ENCODE measurements around the gene BCL2L13.

DNA sequence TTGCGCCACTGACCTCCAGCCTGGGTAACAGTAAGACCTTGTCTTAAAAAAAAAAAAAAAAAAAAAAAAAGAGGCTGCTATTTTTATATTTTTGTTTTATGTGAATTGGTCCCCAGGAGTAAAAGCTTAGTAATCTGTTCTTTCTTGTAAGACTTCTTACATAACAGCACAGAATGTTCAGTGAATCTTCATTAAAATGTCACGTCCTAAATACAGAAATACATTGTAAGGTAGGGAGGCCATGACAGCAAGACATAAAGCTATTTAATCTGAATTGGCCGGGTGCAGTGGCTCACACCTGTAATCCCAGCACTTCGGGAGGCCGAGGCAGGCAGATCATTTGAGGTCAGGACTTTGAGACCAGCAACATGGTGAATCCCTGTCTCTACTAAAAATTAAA lies 71.5 kb downstream of the BCL2L13 start:
- TF ChIP-seq, protein P1, sequence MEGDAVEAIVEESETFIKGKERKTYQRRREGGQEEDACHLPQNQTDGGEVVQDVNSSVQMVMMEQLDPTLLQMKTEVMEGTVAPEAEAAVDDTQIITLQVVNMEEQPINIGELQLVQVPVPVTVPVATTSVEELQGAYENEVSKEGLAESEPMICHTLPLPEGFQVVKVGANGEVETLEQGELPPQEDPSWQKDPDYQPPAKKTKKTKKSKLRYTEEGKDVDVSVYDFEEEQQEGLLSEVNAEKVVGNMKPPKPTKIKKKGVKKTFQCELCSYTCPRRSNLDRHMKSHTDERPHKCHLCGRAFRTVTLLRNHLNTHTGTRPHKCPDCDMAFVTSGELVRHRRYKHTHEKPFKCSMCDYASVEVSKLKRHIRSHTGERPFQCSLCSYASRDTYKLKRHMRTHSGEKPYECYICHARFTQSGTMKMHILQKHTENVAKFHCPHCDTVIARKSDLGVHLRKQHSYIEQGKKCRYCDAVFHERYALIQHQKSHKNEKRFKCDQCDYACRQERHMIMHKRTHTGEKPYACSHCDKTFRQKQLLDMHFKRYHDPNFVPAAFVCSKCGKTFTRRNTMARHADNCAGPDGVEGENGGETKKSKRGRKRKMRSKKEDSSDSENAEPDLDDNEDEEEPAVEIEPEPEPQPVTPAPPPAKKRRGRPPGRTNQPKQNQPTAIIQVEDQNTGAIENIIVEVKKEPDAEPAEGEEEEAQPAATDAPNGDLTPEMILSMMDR (IDR thresholded peaks at IDR 0.05; ENCODE audit: insufficient read depth, low read length), result no peak
- TF ChIP-seq, protein P2, sequence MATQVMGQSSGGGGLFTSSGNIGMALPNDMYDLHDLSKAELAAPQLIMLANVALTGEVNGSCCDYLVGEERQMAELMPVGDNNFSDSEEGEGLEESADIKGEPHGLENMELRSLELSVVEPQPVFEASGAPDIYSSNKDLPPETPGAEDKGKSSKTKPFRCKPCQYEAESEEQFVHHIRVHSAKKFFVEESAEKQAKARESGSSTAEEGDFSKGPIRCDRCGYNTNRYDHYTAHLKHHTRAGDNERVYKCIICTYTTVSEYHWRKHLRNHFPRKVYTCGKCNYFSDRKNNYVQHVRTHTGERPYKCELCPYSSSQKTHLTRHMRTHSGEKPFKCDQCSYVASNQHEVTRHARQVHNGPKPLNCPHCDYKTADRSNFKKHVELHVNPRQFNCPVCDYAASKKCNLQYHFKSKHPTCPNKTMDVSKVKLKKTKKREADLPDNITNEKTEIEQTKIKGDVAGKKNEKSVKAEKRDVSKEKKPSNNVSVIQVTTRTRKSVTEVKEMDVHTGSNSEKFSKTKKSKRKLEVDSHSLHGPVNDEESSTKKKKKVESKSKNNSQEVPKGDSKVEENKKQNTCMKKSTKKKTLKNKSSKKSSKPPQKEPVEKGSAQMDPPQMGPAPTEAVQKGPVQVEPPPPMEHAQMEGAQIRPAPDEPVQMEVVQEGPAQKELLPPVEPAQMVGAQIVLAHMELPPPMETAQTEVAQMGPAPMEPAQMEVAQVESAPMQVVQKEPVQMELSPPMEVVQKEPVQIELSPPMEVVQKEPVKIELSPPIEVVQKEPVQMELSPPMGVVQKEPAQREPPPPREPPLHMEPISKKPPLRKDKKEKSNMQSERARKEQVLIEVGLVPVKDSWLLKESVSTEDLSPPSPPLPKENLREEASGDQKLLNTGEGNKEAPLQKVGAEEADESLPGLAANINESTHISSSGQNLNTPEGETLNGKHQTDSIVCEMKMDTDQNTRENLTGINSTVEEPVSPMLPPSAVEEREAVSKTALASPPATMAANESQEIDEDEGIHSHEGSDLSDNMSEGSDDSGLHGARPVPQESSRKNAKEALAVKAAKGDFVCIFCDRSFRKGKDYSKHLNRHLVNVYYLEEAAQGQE (IDR thresholded peaks at IDR 0.05; ENCODE audit: insufficient replicate concordance, low read depth), result no peak
- TF ChIP-seq POLR2AphosphoS5 (IDR thresholded peaks at IDR 0.05; ENCODE audit: low read depth) (no peak), SPI1 (IDR thresholded peaks at IDR 0.05; ENCODE audit: borderline replicate concordance, low read depth) (no peak)
